Gastroesophageal sphincter (tissue), 3 donors: Measurements from ENCODE around the gene RAB42.

Experiments
- CTCF ChIP-seq, 4 experiments: fragments of 200-600 bp in 2 of 4; fragments of 450-650 bp in 2 of 4; sonication (generic) in 1 of 4; IDR thresholded peaks; one replicate each; pipeline ENCODE4 v1.5.1; 2017 to 2019; ENCODE audit warnings: antibody characterized with exemption in 4 of 4, mild to moderate bottlenecking in 2 of 4, moderate library complexity in 2 of 4
- POLR2A ChIP-seq, 2 donors: fragments of 450-650 bp; IDR thresholded peaks; one replicate each; pipeline ENCODE4 v1.6.1; 2017; ENCODE audit warnings: antibody characterized with exemption in 2 of 2, mild to moderate bottlenecking in 2 of 2, moderate library complexity in 1 of 2
- POLR2AphosphoS5 ChIP-seq: sonication (generic); formaldehyde crosslinking; IDR thresholded peaks from one replicate; pipeline ENCODE4 v1.6.1; 2017; ENCODE audit warnings: antibody characterized with exemption

DNA sequence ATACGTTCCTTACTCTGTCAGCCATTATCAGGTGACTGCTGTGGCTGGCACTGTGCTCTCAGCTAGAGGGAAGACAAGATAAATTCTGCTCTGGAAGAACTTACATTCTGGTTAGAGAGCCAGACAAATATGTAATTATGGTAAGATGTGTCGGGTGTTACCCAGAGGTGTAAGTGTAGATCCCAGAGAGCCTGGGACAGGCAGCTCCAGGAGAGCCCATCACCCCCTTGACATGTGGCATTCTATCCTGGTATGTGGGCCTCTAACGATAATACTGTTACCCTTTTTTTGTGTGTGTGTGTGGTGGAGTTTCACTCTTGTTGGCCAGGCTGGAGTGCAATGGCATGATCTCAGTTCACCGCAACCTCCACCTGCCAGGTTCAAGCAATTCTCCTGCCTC is 20.2 kb upstream of the RAB42 start:
- TF ChIP-seq POLR2AphosphoS5 = no peak
- TF ChIP-seq CTCF (IDR thresholded peaks at IDR 0.05) = no peak
- no peak for TF ChIP-seq POLR2A (IDR thresholded peaks at IDR 0.05)
